Ovary (tissue), 3 donors: ENCODE measurements around the gene ARHGEF7.

Experiments used
- CTCF ChIP-seq, 3 donors: fragments of 450-650 bp in 2 of 3; fragments of 200-600 bp in 1 of 3; IDR thresholded peaks; one replicate each; pipeline versions ENCODE4 v1.5.1 to v1.8.0; 2016 to 2022; ENCODE audit warnings: antibody characterized with exemption in 3 of 3, mild to moderate bottlenecking in 1 of 3
- POLR2A ChIP-seq: fragments of 450-650 bp; IDR thresholded peaks from one replicate; pipeline ENCODE4 v1.6.1; 2017; ENCODE audit warnings: antibody characterized with exemption, mild to moderate bottlenecking, moderate library complexity
- donor health status: DM: no; HTN: no; CAD: no.

GRCh38 chr13:111166882-111167675 lies 52.0 kb downstream of the ARHGEF7 start:
- TF ChIP-seq CTCF (IDR thresholded peaks at IDR 0.05) (no peak), POLR2A (no peak)
